Fibroblast of pulmonary artery (primary cell): ENCODE measurements around the gene DTX2.
A peak's percentile ranks its signal among the peaks of the same experiment; 100 is the strongest.
"Not testable (repeated sequence)": the region's sequence is repeated elsewhere in the genome, so short reads cannot be mapped to it uniquely, and the experiment has no call there.

Source experiments
- DNase-seq: peaks from one replicate; pipeline ENCODE4 v3.0.0-alpha.2; 2010; ENCODE audit warnings: low read depth
- H3K4me3 ChIP-seq: replicated peaks from 2 replicates; pipeline ENCODE4 v1.5.1; 2011; ENCODE audit warnings: low read depth, mild to moderate bottlenecking, control low read depth, low read length, moderate library complexity

Gene DTX2

DNA sequence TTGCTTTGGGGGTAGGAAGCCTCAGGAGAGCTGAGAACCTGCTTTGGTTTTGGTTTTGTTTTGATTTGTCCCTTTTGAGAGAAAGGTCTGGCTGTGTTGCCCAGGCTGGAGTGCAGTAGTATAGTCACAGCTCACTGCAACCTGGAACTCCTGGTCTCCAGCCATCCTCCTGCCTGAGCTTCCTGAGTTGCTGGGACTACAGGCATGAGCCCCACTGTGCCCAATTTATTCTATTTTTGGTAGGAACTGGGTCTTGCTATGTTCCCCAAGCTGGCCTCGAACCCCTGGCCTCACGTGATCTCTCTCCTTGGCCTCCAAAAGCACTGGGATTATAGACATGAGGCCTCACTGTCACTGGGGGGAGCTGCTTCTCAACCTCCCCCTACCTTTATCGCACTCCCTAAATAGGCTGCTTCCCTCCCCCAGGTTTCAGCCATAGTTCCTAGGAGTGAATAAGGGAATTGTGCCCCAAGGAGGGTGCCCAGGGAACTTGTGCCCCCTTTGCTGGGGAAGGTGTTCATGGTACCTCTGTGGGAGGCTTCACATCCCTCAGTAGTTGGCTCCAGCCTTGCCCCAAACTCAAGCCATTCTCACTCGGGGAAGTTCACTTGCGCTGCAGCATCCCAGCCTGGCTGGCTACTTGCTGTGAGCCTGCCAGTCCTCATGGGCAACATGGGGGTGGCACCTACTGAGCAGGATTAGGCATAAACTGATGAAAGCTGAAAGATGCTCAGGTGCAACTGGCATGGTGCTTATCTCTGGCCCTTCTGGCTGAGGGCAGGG is 18.7 kb upstream of the DTX2 start:
- not testable (repeated sequence) for H3K4me3 ChIP-seq, DNase-seq

DNA sequence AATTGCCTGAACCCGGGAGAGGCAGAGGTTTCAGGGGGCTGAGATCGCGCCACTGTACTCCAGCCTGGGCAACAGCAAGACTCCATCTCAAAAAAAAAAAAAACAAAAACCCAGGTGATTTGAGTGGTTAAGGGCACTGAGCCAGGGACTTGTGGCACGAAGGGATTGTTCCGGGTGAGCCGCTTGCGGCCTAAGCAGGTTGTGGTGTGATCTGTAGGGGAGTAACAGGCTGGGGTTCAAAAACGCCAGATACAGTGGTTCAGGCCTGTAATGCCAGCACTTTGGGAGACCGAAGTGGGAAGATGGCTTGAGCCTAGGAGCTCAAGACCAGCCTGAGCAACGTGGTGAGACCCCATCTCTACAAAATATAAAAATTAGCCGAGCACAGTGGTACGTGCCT is 17.7 kb upstream of the DTX2 start:
- not testable (repeated sequence) for DNase-seq, H3K4me3 ChIP-seq

DNA sequence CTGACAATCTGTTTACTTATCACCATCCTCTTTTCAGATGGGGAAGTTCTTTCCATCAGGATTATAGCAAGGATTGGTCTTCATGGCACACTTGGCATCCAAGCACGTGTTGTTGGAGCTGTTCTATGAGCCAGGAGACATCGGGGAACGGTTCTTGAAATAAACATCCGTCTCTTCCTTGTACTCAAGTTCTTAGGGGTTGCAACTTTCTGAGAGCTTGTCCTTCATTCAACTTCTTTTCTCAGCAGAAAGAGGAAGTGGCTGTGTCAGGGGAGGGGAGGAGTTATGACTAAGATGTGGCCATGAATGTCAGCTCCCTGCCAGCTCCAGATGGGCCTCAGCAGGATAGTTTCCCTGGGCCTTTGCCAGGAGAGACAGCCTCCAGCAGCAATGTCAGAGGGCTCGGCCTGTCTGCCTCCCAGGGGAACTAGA is 15.9 kb upstream of the DTX2 start:
- peak; percentile 84 for DNase-seq
- H3K4me3 ChIP-seq, result not testable (repeated sequence)

DNA sequence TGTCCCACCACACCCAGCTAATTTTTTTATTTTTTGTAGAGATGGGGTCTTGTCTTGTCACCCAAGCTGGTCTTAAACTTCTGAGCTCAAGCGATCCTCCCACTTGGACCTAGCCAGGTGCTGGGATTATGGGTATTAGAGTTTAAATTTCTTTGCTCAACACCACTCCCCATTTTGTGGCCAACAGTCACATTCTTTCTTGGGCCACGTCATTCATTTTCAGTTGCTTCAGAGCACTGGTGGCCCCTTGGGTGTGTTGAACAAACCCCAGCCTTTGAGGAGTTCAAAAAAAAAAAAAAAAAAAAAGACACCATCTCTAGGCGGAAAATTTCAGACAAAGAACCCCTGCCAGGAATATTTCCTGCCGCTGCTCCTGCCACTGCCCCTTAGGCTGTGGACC is 4.5 kb upstream of the DTX2 start:
- not testable (repeated sequence) for H3K4me3 ChIP-seq, DNase-seq

DNA sequence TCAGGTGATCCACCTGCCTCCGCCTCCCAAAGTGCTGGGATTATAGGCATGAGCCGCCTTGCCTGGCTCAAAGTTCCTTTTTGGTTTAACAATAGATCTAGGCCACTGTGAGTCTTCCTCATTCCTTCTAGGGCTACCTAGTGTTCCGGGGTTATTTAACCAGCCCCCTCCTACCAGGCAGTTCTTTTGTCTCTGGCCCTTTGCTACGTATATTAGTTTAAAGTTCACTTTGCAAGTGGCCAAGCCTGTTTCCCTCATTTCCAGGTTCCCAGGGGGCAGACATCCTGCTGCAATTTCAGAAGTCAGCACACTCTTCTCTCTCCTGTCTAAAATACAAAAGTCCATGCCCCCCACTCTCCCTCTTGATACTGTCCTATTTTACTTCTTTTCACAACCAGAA is 3.0 kb upstream of the DTX2 start:
- not testable (repeated sequence) for DNase-seq

DNA sequence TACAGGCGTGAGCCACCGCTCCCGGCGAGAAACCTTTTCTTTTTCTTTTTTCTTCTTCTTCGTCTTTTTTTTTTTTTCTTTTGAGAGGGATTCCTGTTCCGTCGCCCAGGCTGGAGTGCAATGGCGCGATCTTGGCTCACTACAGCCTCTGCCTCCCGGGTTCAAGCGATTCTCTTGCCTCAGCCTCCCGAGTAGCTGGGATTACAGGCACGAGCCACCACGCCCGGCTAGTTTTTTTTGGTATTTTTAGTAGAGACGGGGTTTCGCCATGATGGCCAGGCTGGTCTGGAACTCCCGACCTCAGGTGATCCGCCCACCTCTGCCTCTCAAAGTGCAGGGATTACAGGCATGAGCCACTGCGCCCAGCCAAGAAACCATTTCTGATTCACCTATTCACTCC is 742 bp upstream of the DTX2 start:
- not testable (repeated sequence) for DNase-seq

More for the DNA sequence above, 3.0 kb upstream of the DTX2 start:
- not testable (repeated sequence) for H3K4me3 ChIP-seq

DNA sequence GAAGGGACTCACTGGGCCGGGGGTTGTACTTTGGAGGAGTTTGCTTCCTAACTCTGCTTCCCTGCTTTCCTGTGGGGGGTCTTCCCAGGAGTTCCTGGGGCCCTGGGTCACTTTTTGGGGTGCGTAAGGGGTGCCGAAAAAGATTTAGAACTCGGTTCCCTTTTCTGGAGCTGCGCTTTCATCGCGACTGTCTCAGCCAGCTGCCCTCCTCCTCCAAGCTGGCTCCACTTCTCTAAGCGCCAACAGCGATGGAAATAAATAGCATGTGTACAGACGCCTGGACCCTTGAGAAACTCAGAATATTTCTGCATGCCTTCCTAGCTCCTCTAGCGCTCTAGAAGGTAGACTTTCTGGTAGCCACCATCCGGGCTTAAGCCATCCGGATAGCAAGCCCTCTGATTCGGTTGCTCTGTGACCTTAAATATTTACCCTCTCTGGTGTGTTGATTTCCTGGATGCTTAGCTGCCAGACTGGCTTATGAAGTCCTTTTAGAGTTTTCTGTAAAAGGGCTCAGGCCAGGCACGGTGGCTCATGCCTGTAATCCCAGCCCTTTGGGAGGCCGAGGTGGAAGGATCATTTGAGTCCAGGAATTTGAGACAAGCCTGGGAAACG is 868 bp downstream of the DTX2 start:
- H3K4me3 ChIP-seq, DNase-seq: not testable (repeated sequence)

More for the DNA sequence above, 742 bp upstream of the DTX2 start:
- H3K4me3 ChIP-seq, result not testable (repeated sequence)

DNA sequence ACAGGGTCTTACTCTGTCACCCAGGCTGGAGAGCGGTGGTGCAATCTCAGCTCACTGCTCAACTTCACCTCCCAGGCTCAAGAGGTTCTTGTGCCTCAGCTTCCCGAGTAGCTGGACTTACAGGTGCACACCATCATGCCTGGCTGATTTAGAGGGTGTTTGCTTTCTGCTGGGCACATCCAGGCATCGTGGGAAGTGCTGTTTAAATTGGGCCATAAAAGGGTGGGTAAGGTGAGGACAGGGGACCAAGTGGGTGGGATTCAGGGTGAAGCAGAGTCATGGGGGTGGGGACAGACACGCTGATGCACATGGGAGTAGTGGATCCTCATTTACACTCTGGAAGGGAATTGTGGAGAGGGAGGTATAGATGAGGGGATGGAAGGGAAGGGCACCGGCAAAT is 3.5 kb downstream of the DTX2 start:
- not testable (repeated sequence) for DNase-seq, H3K4me3 ChIP-seq

DNA sequence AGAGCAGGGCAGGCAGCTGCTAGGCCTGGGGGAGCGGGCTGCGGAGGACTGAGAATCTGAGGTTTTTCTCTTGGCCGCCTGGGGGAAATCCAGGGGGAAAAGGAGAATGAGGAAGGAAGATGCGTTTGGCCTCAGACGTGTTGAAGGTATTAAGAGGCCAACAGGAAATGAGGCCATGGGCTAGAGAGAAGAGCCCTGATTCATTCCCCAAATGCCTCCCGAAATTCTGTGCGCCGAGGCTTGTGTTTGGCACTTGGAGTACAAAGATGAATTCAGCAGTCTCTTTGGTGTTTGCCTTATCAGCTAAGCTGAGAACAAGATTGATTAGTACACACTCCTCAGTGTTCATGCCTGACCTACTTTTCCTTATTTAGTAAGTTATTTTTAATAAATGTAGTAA is 4.4 kb downstream of the DTX2 start:
- not testable (repeated sequence) for H3K4me3 ChIP-seq

DNA sequence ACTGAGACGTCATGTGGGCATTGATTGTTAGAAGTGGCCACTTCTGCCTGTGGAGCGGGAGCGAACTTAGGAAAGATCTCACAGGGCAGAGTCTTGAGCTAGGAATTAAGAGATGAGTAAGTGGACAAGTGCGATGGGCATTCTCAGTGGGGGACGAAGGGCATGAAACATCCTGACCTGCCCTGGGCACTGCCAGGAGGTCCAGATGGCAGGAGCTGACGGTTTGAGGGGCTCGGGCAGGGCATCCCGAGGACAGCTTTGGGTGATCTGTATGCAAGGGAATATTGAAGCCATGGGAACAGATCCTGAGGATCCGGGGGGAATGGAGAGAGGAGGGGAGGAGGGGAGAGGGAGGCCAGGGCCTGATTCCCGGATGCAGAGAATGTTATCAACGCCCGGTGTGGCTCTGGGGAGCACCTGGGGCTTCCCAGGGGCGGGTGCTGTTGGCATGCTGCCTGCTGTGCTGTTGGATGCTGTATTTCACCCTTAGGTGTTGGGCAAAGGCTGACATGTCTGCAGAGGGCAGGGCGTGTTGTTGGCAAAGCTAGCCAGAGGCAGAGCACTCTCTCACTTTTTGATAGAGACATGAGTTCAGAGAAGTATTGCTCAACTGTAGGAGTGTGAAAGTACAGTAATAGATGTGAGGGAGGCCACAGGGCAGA is 6.4 kb downstream of the DTX2 start:
- DNase-seq, H3K4me3 ChIP-seq: not testable (repeated sequence)

More for the DNA sequence above, 4.4 kb downstream of the DTX2 start:
- DNase-seq, result not testable (repeated sequence)

DNA sequence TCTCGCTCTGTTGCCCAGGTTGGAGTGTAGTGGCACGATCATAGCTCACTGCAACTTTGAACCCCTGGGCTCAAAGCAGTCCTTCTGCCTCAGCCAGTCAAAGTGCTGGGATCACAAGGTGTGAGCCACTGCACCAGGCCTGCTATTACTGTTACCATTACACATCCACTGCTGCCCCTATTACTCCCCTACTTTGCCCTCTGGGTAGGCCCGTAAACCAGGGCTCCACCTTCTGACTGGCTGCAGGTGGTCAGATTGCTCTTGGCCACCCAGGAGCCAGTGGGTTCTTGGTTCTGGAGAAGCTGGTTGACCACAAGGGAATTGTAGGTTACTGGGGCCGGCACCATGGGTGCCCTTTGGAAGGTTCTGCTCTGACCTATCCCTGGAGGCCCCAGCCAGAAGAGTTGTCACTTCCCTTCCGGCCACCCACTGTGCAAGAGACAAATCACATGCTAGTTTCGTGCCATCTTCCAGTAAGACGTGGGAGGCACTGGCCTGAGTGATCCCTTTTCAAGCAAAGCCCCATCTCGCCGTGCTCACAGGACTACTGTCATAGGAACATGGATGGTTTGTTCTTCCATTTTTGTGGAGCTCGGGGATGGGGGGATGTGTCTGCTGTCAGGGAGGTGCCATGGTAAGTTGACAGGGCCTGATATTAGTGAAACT is 10.2 kb downstream of the DTX2 start:
- H3K4me3 ChIP-seq, DNase-seq: not testable (repeated sequence)

DNA sequence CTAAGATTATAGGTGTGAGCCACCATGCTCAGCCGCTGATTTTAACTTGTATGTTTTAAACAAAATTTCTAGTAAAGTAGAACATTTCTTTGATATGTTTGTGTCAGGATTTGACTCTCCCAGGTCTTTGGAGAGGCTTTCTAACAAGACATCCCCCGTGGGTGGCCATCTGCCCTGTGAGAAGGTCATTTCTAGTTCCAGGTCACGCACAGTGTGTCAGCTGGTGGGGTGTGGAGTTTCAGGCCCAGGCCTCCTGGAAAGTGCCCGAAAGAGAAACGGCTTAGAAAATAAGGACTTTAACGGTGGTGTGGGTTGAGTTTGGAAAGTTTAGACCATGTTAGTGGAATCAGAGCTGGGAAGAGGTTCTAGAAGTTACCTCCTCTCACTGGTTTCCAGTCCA is 11.6 kb downstream of the DTX2 start:
- DNase-seq, H3K4me3 ChIP-seq: not testable (repeated sequence)

DNA sequence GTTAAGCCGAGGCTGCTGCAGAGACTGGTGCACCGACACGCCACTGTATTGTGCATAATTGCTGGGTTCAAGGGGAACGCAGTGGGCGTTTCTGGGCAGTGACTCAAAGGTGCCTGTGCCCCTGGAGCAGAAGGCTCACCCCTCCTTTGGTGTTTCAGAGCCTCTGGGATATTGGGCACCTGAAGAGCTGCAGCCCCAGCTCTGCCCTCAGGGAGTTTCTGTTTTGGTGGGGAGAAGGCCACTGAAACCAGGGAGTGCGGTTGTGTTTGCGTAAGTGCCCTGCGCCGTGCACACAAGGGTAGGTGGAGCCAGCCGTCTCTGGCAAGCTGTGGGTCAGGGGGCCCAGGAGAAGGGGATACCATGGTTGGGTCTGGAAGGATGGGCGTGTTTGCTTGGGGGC is 14.8 kb downstream of the DTX2 start:
- H3K4me3 ChIP-seq, DNase-seq: not testable (repeated sequence)

DNA sequence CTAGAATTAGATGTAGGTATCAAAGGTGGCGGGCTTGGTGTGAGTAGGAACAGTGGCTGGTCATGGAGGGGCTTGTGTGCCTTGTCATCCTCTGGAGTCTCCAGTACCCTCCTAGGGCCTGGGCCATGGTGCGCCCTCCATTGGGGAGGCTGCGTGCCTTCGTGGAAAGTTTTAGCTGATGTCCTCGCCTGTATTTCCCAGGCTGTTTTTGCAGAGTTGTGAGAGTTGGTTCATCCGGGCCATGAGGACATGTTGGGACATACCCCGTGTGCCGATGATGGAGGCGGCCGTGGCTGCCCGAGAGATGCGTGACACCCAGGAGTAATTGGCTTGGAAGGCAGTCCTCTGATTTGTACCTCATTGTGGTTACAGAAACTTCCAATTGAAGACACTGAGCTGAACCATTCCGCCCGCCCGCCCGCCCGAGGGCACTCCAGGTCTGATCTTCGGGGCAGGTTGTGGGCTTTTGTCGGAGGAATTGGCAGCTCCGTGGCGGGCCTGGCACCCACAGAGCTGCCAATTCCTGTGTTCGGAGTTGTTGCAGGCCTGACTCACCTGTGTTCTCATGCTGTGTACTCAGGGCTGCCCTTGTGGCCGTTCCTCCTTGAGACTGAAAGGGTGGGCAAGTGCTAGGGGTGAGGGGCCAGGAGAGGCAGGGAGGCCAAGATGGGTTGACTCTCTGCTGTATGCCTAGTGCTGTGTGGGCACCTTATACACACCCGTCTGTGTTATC is 15.4 kb downstream of the DTX2 start:
- not testable (repeated sequence) for H3K4me3 ChIP-seq, DNase-seq

DNA sequence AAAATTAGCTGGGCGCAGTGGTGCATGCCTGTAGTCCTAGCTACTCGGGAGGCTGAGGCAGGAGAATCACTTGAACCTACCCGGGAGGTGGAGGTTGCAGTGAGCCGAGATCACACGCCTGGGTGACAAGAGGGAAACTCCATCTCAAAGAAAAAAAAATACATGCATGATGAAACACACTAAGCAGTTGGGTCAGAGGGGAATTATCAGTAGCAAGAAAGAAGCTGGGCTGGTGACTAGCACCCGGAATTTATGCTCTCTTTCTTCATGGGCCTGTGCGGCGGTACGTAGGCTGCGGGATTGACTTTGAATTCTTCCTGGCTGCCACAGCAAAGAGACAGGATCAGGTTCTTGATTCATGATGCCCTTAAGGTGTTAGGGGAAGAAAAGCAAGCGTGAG is 18.1 kb downstream of the DTX2 start:
- not testable (repeated sequence) for H3K4me3 ChIP-seq, DNase-seq

DNA sequence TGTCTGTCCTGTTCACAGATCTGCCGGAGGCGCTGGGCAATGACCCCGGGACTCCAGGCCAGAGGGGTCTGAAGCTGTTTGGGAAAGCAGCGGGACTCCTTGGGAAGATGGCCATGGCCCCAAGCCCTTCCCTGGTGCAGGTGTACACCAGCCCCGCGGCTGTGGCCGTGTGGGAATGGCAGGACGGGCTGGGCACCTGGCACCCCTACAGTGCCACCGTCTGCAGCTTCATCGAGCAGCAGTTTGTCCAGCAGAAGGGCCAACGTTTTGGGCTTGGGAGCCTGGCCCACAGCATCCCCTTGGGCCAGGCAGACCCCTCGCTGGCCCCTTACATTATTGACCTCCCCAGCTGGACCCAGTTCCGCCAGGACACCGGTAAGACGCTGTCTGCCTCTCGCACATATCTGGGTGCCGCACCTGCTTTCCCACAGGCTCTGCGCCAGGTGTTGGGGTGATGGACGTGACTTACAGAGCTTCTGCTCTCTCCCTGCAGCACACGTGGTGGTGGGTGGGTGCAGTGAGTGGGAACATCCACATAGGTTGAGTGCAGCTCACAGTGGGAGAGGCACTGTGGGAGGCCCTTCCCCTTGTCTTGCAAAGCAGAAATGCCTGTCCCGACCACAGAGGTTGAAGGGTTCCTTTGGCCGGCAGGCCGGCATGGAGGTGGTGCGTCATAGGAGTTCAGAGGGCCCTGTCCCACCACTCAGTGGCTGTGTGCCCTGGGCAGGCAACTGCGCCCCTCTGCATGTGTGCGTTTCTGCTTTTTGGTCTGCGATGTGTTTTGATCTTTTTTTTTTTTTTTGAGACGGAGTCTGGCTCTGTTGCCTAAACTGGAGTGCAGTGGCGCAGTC is 19.1 kb downstream of the DTX2 start:
- not testable (repeated sequence) for DNase-seq, H3K4me3 ChIP-seq

DNA sequence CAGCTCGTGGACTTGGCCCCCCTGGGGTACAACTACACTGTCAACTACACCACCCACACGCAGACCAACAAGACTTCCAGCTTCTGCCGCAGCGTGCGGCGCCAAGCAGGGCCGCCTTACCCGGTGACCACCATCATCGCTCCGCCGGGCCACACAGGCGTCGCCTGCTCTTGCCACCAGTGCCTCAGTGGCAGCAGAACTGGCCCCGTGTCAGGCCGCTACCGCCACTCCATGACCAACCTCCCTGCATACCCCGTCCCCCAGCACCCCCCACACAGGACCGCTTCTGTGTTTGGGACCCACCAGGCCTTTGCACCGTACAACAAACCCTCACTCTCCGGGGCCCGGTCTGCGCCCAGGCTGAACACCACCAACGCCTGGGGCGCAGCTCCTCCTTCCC is 21.2 kb downstream of the DTX2 start:
- not testable (repeated sequence) for H3K4me3 ChIP-seq, DNase-seq

DNA sequence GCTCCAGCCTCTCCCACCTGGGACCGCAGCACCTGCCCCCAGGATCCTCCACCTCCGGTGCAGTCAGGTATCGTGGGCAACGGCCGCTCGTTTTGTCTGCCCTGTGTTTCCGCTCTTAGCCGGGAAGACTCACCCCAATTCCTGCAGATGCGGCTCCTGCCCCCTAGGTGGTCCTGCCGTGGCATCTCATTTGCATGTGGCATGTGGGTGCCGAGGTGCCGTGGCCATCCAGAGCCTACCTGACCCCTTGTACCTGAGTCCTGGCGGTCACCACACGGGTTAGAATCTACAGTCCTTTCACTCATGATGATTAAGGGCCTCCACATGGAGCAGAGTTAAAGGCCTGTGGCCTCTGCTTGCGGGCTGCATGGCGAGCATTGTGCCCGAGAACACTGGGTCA is 21.6 kb downstream of the DTX2 start:
- not testable (repeated sequence) for DNase-seq, H3K4me3 ChIP-seq
